ENCODE measurements around the gene INTS1. TPM values are rescaled to one million over a fixed set of nuclear protein-coding genes. Genes with fewer than 3 reads are reported as not detected.

INTS1 gene
- polyA plus RNA-seq, 2 of the 4 experiments (the other 2 are of a cell fraction), result 14.6 to 48.1 TPM

DNA sequence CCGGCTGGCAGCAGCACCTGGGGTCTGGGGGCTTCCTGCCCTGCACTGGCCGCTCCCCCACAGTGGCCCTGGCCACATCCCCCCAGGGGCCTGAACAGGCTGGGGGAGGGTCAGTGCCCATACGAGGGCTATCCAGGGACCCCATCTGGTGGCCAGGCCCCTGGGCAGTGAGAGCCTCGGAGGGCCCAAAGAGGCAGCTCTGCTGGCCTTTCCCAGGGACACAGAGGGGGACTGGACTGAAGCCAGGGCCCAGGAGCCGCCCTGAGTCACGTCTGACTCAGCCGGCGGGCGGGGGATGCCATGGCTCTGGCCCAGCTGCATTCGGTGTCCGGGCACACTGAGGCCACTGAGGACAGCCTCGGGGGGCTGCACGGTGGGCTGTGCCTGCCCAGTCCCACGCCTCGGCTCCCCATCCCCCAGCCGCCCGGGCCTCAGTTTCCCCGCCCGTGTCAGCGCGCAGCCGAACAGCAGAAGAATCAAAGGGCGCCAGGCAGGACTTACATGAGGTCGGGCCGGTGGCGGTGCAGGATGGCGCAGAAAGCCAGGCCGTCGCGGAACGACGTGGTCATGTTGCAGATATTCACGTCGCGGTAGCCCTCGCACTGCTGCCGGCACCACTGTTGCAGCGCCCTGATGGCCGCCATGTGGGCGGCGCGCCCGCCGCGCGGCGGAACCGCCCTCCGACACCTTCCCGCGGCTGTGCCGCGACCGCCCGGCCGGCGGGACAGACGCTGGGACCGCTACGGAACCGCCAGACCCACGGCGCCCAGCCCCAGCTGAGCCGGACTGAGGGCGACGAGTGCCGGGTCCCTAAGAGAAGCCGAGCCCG lies 45.3 kb downstream of the INTS1 start, which contains the start of gene MICALL2 (continued):
- no peak for TF ChIP-seq HOXB13 (CRISPR knock-in tag; IDR thresholded peaks at IDR 0.05; ENCODE audit: low read depth)
- TF ChIP-seq CEBPB (IDR thresholded peaks at IDR 0.05), result no peak

- WGBS (ENCODE audit: missing lambda C conversion rate), result 47% methylated on average over 19 of the region's 23 CpGs
Observed at GRCh38 chr7:1457949-1458682, 46.1 kb downstream of the INTS1 start.

DNA sequence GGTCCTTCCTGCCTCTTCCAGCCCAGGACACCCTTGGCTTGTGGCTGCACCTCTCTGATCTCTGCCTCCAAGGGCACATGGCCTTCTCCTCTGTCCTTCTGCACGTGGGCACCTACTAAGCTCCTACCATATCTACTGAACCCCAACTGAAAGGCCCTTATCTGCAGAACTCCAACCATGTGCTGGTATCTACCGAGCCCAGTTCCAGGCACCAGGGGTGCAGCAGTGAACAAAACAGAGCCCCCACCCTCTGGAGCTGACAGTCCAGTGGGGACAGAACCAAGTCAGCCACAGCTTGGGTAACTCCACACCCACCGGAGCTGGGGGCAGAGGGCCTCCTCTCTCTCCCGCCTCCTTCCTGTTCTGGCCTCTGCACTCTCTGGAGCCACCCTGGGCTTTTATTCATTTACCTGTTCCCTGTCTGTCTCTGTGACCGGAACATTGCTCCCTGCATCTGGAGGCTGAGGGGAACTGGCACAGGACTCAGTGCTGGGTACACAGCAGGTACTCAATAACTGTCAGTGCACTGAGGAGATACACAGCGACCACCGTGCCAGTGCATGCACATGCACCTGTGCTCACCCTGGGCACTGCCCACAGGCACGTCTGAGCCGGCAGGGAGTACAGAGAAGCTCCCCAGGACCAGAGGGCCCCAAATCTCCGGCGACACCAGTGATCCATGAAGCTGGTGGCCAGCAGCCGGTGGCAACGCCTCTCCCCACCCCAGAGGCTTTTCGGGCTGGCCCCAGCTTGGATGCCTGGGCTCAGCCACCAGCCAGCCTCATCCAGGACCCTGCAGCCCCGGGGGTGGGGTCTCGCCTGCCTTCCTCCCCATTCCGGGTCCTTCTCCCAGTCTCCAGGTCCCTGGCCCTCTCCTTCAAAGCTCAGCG lies 46.9 kb downstream of the INTS1 start:
- peak overlapping the region; percentile 96; the same call in 2 of the 3 replicates for H3K4me3 ChIP-seq
- TF ChIP-seq, protein P1, sequence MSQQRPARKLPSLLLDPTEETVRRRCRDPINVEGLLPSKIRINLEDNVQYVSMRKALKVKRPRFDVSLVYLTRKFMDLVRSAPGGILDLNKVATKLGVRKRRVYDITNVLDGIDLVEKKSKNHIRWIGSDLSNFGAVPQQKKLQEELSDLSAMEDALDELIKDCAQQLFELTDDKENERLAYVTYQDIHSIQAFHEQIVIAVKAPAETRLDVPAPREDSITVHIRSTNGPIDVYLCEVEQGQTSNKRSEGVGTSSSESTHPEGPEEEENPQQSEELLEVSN (IDR thresholded peaks at IDR 0.05; ENCODE audit: borderline replicate concordance, low read depth), result no peak
- TF ChIP-seq, protein P2, sequence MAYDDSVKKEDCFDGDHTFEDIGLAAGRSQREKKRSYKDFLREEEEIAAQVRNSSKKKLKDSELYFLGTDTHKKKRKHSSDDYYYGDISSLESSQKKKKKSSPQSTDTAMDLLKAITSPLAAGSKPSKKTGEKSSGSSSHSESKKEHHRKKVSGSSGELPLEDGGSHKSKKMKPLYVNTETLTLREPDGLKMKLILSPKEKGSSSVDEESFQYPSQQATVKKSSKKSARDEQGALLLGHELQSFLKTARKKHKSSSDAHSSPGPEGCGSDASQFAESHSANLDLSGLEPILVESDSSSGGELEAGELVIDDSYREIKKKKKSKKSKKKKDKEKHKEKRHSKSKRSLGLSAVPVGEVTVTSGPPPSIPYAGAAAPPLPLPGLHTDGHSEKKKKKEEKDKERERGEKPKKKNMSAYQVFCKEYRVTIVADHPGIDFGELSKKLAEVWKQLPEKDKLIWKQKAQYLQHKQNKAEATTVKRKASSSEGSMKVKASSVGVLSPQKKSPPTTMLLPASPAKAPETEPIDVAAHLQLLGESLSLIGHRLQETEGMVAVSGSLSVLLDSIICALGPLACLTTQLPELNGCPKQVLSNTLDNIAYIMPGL (CRISPR knock-in tag; IDR thresholded peaks at IDR 0.05; ENCODE audit: borderline replicate concordance), result no peak
- no peak for TF ChIP-seq PHF8 (IDR thresholded peaks at IDR 0.05; ENCODE audit: borderline replicate concordance, low read depth)
- TF ChIP-seq NR3C1 (IDR thresholded peaks at IDR 0.05), result no peak
- TF ChIP-seq EHMT2 (IDR thresholded peaks at IDR 0.05; ENCODE audit: low read depth), result no peak
- TF ChIP-seq HEYL (CRISPR knock-in tag; IDR thresholded peaks at IDR 0.05), result no peak
- TF ChIP-seq ELK1 (IDR thresholded peaks at IDR 0.05; ENCODE audit: low read depth, low read length), result no peak
- TF ChIP-seq POLR2A (IDR thresholded peaks at IDR 0.05; ENCODE audit: low read length), result no peak
- TF ChIP-seq NPAS2 (CRISPR knock-in tag; IDR thresholded peaks at IDR 0.05; ENCODE audit: borderline replicate concordance), result no peak
- TF ChIP-seq RARB (CRISPR knock-in tag; IDR thresholded peaks at IDR 0.05), result no peak
- TF ChIP-seq JUNB (IDR thresholded peaks at IDR 0.05), result no peak
- FAIRE-seq (no peak), DNase-seq (ENCODE audit: low read depth in 1 of 2, low spot score in 1 of 2) (no peak), ATAC-seq (no peak)
- 83% methylated on average over 14 of the region's 18 CpGs for WGBS (ENCODE audit: missing lambda C conversion rate)
- no peaks in the 10 kb centered on the region for H3K9me3 ChIP-seq
- peaks cover 49% of the 10 kb centered on the region for H3K4me1 ChIP-seq
- POLR2A ChIA-PET, result no interaction called here
- CTCF ChIA-PET, result interaction anchor here (1.1 to 19.9 kb wide), 7 partner anchors 10 to 275 kb away, joined by 4 to 209 read pairs (median 7); no protein-coding TSS in a partner anchor
- peak overlapping the region in 1 of 2 experiments; percentile 88; a peak in 3 of 6 replicates for H3K27ac ChIP-seq
- H3K4me2 ChIP-seq, result peak overlapping the region; percentile 100

More at GRCh38 chr7:1457949-1458682, 46.1 kb downstream of the INTS1 start:
- no peak for TF ChIP-seq GATA3 (IDR thresholded peaks at IDR 0.05; ENCODE audit: borderline replicate concordance)
- TF ChIP-seq MYC (IDR thresholded peaks at IDR 0.05; ENCODE audit: borderline replicate concordance, low read length), result no peak
- no peak for TF ChIP-seq ZSCAN20 (CRISPR knock-in tag; IDR thresholded peaks at IDR 0.05)
- no peak for TF ChIP-seq POLR2AphosphoS2 (conservative IDR thresholded peaks at IDR 0.05; ENCODE audit: low read length)
- no peak for TF ChIP-seq CBX8 (IDR thresholded peaks at IDR 0.05)
- no peak for TF ChIP-seq RCOR1 (IDR thresholded peaks at IDR 0.05; ENCODE audit: low read depth, low read length)
- TF ChIP-seq TP53 (CRISPR knock-in tag; IDR thresholded peaks at IDR 0.05), result no peak
- no peak for TF ChIP-seq CHD2 (IDR thresholded peaks at IDR 0.05; ENCODE audit: low read length, partially characterized antibody)
- TF ChIP-seq EHF (CRISPR knock-in tag; IDR thresholded peaks at IDR 0.05), result no peak
- TF ChIP-seq CBX2 (IDR thresholded peaks at IDR 0.05; ENCODE audit: borderline replicate concordance, low read depth), result no peak
- no peak for TF ChIP-seq FOSB (CRISPR knock-in tag; IDR thresholded peaks at IDR 0.05)
- TF ChIP-seq ZNF302 (CRISPR knock-in tag; IDR thresholded peaks at IDR 0.05), result no peak
- TF ChIP-seq POLR2A (IDR thresholded peaks at IDR 0.05; ENCODE audit: low read length), result no peak
- FAIRE-seq, result no peak
- Histone ChIP-seq H3K9me3 (no peaks in the 10 kb centered on the region), H3K4me2 (peak overlapping the region; percentile 100), H3K4me1 (peaks cover 57% of the 10 kb centered on the region), H3K27ac (peak overlapping the region; percentile 88 to 91), H3K4me3 (peak overlapping the region; percentile 96)
- POLR2A ChIA-PET, result interaction anchor here (1.6 kb wide), 2 partner anchors 11 to 19 kb away, joined by 6 read pairs; no protein-coding TSS in a partner anchor
- no peak for DNase-seq (ENCODE audit: low read depth in 1 of 2, low spot score in 1 of 2)
- ATAC-seq, result no peak; a peak in 1 of 6 replicates
- CTCF ChIA-PET, result interaction anchor here (1.1 to 19.9 kb wide), 6 partner anchors 10 to 276 kb away, joined by 4 to 209 read pairs (median 8); no protein-coding TSS in a partner anchor

Measured in A549 (cell line).